Measurements from ENCODE around the gene MIER2.
"Not testable (repeated sequence)": the region's sequence is repeated elsewhere in the genome, so short reads cannot be mapped to it uniquely, and the experiment has no call there.

MIER2 gene

GRCh38 chr19:262125-262524 is 82.5 kb downstream of the MIER2 start:
- TF ChIP-seq ZNF175 (tag by site-specific recombination; IDR thresholded peaks at IDR 0.05) (no peak), ZNF76 (tag by site-specific recombination; IDR thresholded peaks at IDR 0.05; ENCODE audit: borderline replicate concordance, low read depth) (no peak), ZNF776 (tag by site-specific recombination; IDR thresholded peaks at IDR 0.05; ENCODE audit: borderline replicate concordance) (no peak), AEBP2 (tag by site-specific recombination; IDR thresholded peaks at IDR 0.05; ENCODE audit: borderline replicate concordance) (no peak), ZNF580 (tag by site-specific recombination; IDR thresholded peaks at IDR 0.05) (no peak), ZBTB21 (tag by site-specific recombination; IDR thresholded peaks at IDR 0.05) (no peak), ZSCAN5A (tag by site-specific recombination; IDR thresholded peaks at IDR 0.05) (no peak), YY1 (tag by site-specific recombination; IDR thresholded peaks at IDR 0.05) (no peak), ZNF530 (tag by site-specific recombination; IDR thresholded peaks at IDR 0.05; ENCODE audit: low read depth) (no peak), ZNF48 (tag by site-specific recombination; IDR thresholded peaks at IDR 0.05) (no peak), ZNF366 (tag by site-specific recombination; conservative IDR thresholded peaks at IDR 0.05) (no peak)
- no peak overlapping the region for H3K4me3 ChIP-seq (ENCODE audit: low read depth, low read length)
- ChIA-PET POLR2A (no interaction called here), CTCF (no interaction called here)
- H3K27ac ChIP-seq (ENCODE audit: extremely low read depth, low read depth, low read length) = no peak overlapping the region
- no peaks in the 10 kb centered on the region for H3K9me3 ChIP-seq (ENCODE audit: control insufficient read depth, insufficient read depth, low read depth, low read length)
- H3K4me1 ChIP-seq (ENCODE audit: control insufficient read depth, insufficient read depth, low read length) = no peaks in the 10 kb centered on the region
- no peaks in the 10 kb centered on the region for H3K36me3 ChIP-seq (ENCODE audit: control insufficient read depth in 2 of 2, insufficient read depth in 1 of 2, low read length in 2 of 2)

GRCh38 chr19:256804-257203 is 87.8 kb downstream of the MIER2 start:
- H3K4me1 ChIP-seq (ENCODE audit: control insufficient read depth, insufficient read depth, low read length); H3K36me3 ChIP-seq (ENCODE audit: control insufficient read depth in 2 of 2, insufficient read depth in 1 of 2, low read length in 2 of 2); H3K9me3 ChIP-seq (ENCODE audit: control insufficient read depth, insufficient read depth, low read depth, low read length); H3K27ac ChIP-seq (ENCODE audit: extremely low read depth, low read depth, low read length); POLR2A ChIA-PET; H3K4me3 ChIP-seq (ENCODE audit: low read depth, low read length): not testable (repeated sequence)
- CTCF ChIA-PET = interaction anchor here (1.0 kb wide), 1 partner anchor 10 kb away, joined by 8 read pairs; no protein-coding TSS in a partner anchor

All from HEK293 (cell line).